ENCODE data around the gene TP53. TPM values are rescaled to one million over a fixed set of nuclear protein-coding genes. Genes with fewer than 3 reads are reported as not detected.

TP53 gene
- total RNA-seq, 1 donor from 2014 or later, result 168 TPM

DNA sequence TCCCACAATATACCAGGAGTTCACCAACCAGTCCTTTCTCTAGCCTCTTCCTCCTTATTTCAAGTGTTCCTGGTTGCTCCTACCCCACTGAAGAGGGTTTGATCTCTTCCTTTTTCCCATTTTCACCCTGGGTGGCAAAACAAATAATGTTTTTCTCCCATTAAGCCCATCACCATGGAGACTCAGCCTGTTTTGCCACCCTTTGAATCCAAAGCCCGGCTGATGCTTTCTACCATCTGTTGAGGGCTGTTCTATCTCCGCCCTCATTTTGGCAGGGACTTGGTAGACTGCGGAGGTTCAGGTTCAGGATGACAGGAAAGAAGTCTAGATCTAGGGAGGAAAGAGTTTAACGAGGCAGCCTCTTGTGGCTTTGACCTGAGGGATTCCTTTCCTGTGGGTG is 32.8 kb upstream of the TP53 start:
- Histone ChIP-seq H3K27me3 (ENCODE audit: control insufficient read depth, insufficient read depth, low read length) (peaks cover 20% of the 10 kb centered on the region), H3K36me3 (ENCODE audit: control insufficient read depth, insufficient read depth, low read length) (no peaks in the 10 kb centered on the region), H3K4me3 (ENCODE audit: low read depth, low read length) (no peak overlapping the region)
- TF ChIP-seq CTCF (IDR thresholded peaks at IDR 0.05; ENCODE audit: insufficient read depth, low read length, poor library complexity, severe bottlenecking), result no peak
- DNase-seq (ENCODE audit: low read depth), result no peak

DNA sequence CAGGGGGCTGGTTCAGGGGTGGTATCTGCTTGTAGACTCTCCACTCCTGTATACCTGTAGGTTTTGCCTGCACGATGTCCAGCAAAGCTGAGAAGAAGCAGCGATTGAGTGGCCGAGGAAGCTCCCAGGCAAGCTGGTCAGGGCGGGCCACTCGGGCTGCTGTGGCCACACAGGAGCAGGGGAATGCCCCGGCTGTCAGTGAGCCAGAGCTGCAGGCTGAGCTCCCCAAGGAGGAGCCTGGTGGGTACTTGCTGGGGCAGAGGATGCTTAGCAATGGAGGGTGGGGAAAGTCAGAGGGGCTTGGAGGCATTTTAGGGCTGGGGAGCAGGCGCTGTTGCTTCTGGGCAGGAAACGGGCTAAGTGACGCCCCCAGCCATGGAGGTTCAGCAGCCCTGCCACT is 32.4 kb upstream of the TP53 start:
- peaks cover 20% of the 10 kb centered on the region for H3K27me3 ChIP-seq (ENCODE audit: control insufficient read depth, insufficient read depth, low read length)
- H3K4me3 ChIP-seq (ENCODE audit: low read depth, low read length), result no peak overlapping the region
- no peak for TF ChIP-seq CTCF (IDR thresholded peaks at IDR 0.05; ENCODE audit: insufficient read depth, low read length, poor library complexity, severe bottlenecking)
- no peak for DNase-seq (ENCODE audit: low read depth)
- H3K36me3 ChIP-seq (ENCODE audit: control insufficient read depth, insufficient read depth, low read length), result no peaks in the 10 kb centered on the region

DNA sequence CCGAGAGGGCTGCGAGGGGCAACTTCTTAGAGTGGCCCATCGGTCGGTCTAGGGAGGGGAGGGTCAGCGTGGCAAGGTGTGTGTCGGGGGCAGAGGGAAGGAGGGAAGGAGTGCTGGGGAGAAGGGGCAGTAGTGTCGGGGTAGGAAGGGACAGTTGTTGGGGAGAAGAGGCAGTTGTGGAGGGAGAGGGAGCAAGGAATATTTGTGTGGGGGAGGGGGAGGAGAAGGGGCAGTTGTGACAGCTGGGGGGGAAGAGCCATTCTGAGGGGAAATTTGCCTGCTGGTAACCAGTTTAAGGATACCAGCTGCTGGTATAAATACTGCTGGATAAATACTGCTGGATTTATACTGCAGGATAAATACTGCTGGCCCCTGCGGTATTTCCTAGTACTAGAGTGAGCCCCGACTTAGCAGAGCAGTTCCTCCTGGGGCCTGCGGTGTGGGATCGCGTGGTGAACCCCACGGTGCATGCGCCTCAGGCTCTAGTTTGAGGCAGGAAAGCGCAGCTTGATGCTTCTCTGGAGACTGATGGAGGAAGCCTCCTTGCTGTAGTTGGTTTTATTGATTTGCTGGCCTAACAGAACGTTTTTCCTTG is 30.6 kb upstream of the TP53 start:
- H3K4me3 ChIP-seq (ENCODE audit: low read depth, low read length), result peak overlapping the region; percentile 54
- H3K36me3 ChIP-seq (ENCODE audit: control insufficient read depth, insufficient read depth, low read length), result no peaks in the 10 kb centered on the region
- peaks cover 26% of the 10 kb centered on the region for H3K27me3 ChIP-seq (ENCODE audit: control insufficient read depth, insufficient read depth, low read length)
- DNase-seq (ENCODE audit: low read depth), result no peak
- no peak for TF ChIP-seq CTCF (IDR thresholded peaks at IDR 0.05; ENCODE audit: insufficient read depth, low read length, poor library complexity, severe bottlenecking)

DNA sequence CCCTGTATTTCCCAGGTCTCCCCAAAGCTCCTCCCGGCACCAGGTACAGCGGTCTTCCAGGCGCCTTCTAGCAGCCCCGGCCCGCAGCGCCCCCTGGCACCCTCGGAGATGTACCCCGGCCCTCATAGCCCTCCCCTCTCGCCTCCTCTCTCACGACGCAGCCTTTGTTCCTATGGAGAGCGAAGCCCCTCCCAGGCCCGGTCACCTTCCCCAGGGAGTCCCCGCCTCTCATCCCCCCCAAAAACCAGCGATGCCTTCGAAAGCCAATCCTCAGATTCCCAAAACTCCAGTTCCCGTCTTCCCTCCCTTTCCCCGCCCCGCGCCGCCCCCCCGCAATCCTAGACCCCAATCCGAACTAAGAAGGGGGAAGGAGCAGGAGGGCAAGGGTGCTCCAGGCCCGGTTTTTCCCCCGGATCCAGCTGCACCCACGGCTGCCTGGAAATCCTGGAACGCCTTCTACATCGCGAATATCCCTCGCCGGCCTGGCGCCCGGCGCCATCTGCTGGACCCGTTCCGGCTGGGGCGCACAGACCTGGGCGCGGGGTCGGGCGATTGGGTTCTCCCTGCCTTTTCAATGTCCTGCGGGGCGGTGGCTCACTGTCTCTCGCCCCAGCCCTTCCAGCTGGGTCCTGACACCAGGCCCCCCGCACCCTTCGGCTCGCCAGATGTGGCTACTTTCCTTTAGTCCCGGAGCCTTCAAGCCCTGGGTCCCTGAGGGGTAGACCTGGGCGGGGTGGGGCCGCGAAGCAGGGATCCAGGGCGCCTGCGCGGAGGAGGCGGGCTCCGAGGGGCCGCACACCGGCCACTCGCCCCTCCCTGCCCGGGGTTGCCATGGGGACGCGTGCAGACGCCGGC is 29.8 kb upstream of the TP53 start, which contains the start of gene DNAH2:
TSS of gene DNAH2 (plus strand) at position 844 of the 855 bp plus-strand sequence. CDS start 1,991 bp downstream, outside the sequence.
- H3K36me3 ChIP-seq (ENCODE audit: control insufficient read depth, insufficient read depth, low read length), result no peaks in the 10 kb centered on the region
- peak; percentile 65 for TF ChIP-seq CTCF (IDR thresholded peaks at IDR 0.05; ENCODE audit: insufficient read depth, low read length, poor library complexity, severe bottlenecking)
- peak within 1 kb of the TSS; percentile 54 for H3K4me3 ChIP-seq (ENCODE audit: low read depth, low read length)
- H3K27me3 ChIP-seq (ENCODE audit: control insufficient read depth, insufficient read depth, low read length), result peaks cover 30% of the 10 kb centered on the region
- DNase-seq (ENCODE audit: low read depth), result peak; percentile 50

- TF ChIP-seq CTCF (IDR thresholded peaks at IDR 0.05; ENCODE audit: insufficient read depth, low read length, poor library complexity, severe bottlenecking), result no peak
- DNase-seq (ENCODE audit: low read depth), result no peak
- H3K4me3 ChIP-seq (ENCODE audit: low read depth, low read length), result peak overlapping the region; percentile 54
- no peaks in the 10 kb centered on the region for H3K36me3 ChIP-seq (ENCODE audit: control insufficient read depth, insufficient read depth, low read length)
- H3K27me3 ChIP-seq (ENCODE audit: control insufficient read depth, insufficient read depth, low read length), result peaks cover 38% of the 10 kb centered on the region
Observed at GRCh38 chr17:7715936-7716886, 28.9 kb upstream of the TP53 start.

All from kidney epithelial cell (primary cell).